ENCODE results near the gene THAP11. TPM values are rescaled to one million over a fixed set of nuclear protein-coding genes. Genes with fewer than 3 reads are reported as not detected.

THAP11 gene
- total and polyA plus RNA-seq, 2 of the 13 experiments (the other 11 are each of a cell fraction or from before 2014, with no cell fraction given): 44.2 to 53.4 TPM

DNA sequence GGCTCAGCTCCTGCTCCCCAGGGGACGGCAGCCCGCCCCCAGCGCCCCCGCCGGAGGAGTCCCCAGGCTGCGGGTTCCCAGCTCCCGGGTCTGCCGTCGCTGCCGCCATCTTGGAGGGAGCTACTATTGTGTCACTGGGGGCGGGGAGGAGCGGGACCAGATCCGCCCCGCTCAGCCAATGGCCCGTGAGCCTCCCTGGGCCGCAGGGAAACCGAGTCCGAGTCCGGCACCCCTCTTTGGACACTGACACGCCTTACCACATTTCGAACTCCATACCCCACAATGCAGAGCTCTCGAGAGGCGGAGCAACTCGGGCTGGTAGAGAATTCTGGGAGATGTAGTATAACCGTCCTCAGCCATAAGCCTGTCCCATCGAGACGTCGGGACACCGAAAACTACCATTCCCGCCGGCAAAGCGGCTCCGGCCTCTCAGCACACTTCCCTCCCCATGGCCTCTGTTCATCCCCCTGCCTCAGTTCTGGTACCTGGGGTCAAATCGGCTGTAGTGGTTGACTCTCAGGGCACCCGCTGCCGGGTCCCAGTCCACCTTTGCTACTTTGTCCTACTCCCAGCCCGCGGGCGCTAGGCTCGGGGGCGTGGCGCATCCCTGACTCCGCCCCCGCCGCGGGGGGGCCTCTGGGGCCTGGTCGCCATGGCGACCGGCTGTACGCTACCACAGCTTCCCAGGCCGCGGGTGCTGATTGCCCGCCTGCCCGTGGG lies 35.5 kb upstream of the THAP11 start, which contains the start of the genes RANBP10 and TSNAXIP1 (continued):
- TF ChIP-seq, protein P1, sequence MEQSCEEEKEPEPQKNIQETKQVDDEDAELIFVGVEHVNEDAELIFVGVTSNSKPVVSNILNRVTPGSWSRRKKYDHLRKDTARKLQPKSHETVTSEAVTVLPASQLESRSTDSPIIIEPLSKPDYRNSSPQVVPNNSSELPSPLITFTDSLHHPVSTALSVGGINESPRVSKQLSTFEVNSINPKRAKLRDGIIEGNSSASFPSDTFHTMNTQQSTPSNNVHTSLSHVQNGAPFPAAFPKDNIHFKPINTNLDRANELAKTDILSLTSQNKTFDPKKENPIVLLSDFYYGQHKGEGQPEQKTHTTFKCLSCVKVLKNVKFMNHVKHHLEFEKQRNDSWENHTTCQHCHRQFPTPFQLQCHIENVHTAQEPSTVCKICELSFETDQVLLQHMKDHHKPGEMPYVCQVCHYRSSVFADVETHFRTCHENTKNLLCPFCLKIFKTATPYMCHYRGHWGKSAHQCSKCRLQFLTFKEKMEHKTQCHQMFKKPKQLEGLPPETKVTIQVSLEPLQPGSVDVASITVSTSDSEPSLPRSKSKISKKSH (CRISPR knock-in tag; IDR thresholded peaks at IDR 0.05; ENCODE audit: borderline replicate concordance): no peak; the same call in 1 of the 2 replicates
- TF ChIP-seq, protein P2, sequence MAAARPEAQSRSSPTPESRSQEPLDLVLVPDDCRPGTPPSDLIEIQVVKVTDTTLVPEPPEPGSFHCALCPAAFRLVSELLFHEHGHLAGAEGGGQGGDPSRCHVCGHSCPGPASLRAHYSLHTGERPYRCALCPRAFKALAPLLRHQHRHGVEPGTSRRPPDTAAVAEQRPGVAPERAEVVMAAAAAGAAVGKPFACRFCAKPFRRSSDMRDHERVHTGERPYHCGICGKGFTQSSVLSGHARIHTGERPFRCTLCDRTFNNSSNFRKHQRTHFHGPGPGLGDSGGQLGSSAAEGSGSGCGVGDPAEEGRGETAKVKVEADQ (CRISPR knock-in tag; IDR thresholded peaks at IDR 0.05; ENCODE audit: borderline replicate concordance): peak; percentile 76; the same call in 1 of the 2 replicates
- TF ChIP-seq, protein P3, sequence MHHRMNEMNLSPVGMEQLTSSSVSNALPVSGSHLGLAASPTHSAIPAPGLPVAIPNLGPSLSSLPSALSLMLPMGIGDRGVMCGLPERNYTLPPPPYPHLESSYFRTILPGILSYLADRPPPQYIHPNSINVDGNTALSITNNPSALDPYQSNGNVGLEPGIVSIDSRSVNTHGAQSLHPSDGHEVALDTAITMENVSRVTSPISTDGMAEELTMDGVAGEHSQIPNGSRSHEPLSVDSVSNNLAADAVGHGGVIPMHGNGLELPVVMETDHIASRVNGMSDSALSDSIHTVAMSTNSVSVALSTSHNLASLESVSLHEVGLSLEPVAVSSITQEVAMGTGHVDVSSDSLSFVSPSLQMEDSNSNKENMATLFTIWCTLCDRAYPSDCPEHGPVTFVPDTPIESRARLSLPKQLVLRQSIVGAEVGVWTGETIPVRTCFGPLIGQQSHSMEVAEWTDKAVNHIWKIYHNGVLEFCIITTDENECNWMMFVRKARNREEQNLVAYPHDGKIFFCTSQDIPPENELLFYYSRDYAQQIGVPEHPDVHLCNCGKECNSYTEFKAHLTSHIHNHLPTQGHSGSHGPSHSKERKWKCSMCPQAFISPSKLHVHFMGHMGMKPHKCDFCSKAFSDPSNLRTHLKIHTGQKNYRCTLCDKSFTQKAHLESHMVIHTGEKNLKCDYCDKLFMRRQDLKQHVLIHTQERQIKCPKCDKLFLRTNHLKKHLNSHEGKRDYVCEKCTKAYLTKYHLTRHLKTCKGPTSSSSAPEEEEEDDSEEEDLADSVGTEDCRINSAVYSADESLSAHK (CRISPR knock-in tag; IDR thresholded peaks at IDR 0.05; ENCODE audit: borderline replicate concordance): no peak
- TF ChIP-seq ZNF660 (CRISPR knock-in tag; IDR thresholded peaks at IDR 0.05; ENCODE audit: borderline replicate concordance, low read depth) (no peak), SUZ12 (IDR thresholded peaks at IDR 0.05; ENCODE audit: low read depth, low read length) (peak; percentile 99), MTA1 (CRISPR knock-in tag; IDR thresholded peaks at IDR 0.05; ENCODE audit: borderline replicate concordance) (no peak; the same call in 1 of the 2 replicates), ZNF747 (CRISPR knock-in tag; IDR thresholded peaks at IDR 0.05; ENCODE audit: borderline replicate concordance) (peak; percentile 91; the same call in 1 of the 2 replicates), ATM (IDR thresholded peaks at IDR 0.05; ENCODE audit: borderline replicate concordance) (no peak), EEA1 (CRISPR knock-in tag; IDR thresholded peaks at IDR 0.05; ENCODE audit: borderline replicate concordance) (0 out of 2 replicates have a peak, but pooled peaks have one; percentile 38), SP1 (IDR thresholded peaks at IDR 0.05) (peak; percentile 82; the same call in 1 of the 2 replicates), SP1 (CRISPR knock-in tag; IDR thresholded peaks at IDR 0.05) (peak; percentile 88), HCFC1 (IDR thresholded peaks at IDR 0.05; ENCODE audit: low read depth, low read length) (peak; percentile 99), CENPX (CRISPR knock-in tag; IDR thresholded peaks at IDR 0.05) (no peak)
- TF ChIP-seq, protein P4, sequence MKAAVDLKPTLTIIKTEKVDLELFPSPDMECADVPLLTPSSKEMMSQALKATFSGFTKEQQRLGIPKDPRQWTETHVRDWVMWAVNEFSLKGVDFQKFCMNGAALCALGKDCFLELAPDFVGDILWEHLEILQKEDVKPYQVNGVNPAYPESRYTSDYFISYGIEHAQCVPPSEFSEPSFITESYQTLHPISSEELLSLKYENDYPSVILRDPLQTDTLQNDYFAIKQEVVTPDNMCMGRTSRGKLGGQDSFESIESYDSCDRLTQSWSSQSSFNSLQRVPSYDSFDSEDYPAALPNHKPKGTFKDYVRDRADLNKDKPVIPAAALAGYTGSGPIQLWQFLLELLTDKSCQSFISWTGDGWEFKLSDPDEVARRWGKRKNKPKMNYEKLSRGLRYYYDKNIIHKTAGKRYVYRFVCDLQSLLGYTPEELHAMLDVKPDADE (CRISPR knock-in tag; IDR thresholded peaks at IDR 0.05): no peak
- TF ChIP-seq, protein P5, sequence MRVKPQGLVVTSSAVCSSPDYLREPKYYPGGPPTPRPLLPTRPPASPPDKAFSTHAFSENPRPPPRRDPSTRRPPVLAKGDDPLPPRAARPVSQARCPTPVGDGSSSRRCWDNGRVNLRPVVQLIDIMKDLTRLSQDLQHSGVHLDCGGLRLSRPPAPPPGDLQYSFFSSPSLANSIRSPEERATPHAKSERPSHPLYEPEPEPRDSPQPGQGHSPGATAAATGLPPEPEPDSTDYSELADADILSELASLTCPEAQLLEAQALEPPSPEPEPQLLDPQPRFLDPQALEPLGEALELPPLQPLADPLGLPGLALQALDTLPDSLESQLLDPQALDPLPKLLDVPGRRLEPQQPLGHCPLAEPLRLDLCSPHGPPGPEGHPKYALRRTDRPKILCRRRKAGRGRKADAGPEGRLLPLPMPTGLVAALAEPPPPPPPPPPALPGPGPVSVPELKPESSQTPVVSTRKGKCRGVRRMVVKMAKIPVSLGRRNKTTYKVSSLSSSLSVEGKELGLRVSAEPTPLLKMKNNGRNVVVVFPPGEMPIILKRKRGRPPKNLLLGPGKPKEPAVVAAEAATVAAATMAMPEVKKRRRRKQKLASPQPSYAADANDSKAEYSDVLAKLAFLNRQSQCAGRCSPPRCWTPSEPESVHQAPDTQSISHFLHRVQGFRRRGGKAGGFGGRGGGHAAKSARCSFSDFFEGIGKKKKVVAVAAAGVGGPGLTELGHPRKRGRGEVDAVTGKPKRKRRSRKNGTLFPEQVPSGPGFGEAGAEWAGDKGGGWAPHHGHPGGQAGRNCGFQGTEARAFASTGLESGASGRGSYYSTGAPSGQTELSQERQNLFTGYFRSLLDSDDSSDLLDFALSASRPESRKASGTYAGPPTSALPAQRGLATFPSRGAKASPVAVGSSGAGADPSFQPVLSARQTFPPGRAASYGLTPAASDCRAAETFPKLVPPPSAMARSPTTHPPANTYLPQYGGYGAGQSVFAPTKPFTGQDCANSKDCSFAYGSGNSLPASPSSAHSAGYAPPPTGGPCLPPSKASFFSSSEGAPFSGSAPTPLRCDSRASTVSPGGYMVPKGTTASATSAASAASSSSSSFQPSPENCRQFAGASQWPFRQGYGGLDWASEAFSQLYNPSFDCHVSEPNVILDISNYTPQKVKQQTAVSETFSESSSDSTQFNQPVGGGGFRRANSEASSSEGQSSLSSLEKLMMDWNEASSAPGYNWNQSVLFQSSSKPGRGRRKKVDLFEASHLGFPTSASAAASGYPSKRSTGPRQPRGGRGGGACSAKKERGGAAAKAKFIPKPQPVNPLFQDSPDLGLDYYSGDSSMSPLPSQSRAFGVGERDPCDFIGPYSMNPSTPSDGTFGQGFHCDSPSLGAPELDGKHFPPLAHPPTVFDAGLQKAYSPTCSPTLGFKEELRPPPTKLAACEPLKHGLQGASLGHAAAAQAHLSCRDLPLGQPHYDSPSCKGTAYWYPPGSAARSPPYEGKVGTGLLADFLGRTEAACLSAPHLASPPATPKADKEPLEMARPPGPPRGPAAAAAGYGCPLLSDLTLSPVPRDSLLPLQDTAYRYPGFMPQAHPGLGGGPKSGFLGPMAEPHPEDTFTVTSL (CRISPR knock-in tag; IDR thresholded peaks at IDR 0.05; ENCODE audit: borderline replicate concordance): no peak; the same call in 1 of the 2 replicates
- TF ChIP-seq, protein P6, sequence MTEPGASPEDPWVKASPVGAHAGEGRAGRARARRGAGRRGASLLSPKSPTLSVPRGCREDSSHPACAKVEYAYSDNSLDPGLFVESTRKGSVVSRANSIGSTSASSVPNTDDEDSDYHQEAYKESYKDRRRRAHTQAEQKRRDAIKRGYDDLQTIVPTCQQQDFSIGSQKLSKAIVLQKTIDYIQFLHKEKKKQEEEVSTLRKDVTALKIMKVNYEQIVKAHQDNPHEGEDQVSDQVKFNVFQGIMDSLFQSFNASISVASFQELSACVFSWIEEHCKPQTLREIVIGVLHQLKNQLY (CRISPR knock-in tag; IDR thresholded peaks at IDR 0.05): no peak

All from HepG2 (cell line).